GM12891 (cell line): ENCODE data around the gene PPP1R1C.

Experiments used
- PAX5 ChIP-seq: IDR thresholded peaks from 2 replicates; pipeline ENCODE4 v1.6.1; 2011; ENCODE audit warnings: low read length, moderate library complexity, mild to moderate bottlenecking; ENCODE audit not compliant: insufficient read depth, severe bottlenecking
- POLR2A ChIP-seq: IDR thresholded peaks from 2 replicates; pipeline ENCODE4 v1.6.1; 2011; ENCODE audit warnings: low read depth, low read length, control low read depth
- POLR2AphosphoS5 ChIP-seq: IDR thresholded peaks from 2 replicates; pipeline ENCODE4 v1.6.1; 2011; ENCODE audit warnings: low read depth, low read length, control low read depth
- TAF1 ChIP-seq: IDR thresholded peaks from 2 replicates; pipeline ENCODE4 v1.6.1; 2011; ENCODE audit warnings: low read depth, low read length, control low read depth

DNA sequence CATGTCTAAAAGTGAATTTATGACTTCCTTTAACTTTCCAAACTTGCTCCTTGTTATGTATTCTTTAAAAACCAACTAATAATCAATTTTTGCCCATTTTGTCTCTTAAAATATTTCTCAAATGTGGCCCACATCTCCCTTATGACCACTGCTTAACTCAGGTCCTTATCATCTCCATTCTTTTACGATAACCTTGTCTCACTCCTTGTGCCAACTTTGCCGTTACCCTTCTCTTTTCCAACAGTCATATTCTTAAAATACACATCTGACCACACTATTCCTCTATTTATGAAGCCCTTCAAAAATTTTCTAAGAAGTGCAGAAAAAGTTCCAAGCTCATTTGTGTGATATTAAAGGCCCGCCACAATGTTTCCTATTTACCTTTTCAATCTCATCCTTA lies 47.8 kb downstream of the PPP1R1C start:
- TF ChIP-seq POLR2A = no peak
- no peak for TF ChIP-seq POLR2AphosphoS5
- no peak for TF ChIP-seq TAF1
- TF ChIP-seq PAX5 = no peak
